GM12874 (cell line): Measurements from ENCODE around the gene DNAJA1.

Experiments
- TF ChIP-seq, protein P1 (sequence below): IDR thresholded peaks from 2 replicates; pipeline ENCODE4 v1.5.1; 2011; ENCODE audit warnings: low read depth, mild to moderate bottlenecking, control low read depth, low read length, moderate library complexity; ENCODE audit not compliant: insufficient read depth

Gene DNAJA1

DNA sequence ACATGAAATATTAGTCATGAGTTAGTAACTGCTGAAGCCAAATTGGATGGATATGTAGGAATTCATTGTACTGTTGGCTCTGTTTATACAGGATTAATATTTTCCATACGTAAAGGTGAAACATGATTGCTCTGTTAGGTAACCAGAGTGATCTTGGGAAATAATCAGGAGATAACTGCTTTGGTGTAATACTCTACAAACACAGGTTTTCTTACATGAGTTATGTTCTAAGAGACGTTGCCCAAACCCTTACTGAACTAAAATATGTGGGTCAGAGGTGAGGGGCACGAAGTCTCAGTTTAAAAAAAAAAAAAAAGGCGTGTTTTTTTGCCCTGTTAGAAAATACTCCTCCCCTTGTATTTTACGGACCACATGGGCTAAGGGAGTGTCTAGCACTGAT is 7.8 kb downstream of the DNAJA1 start:
- TF ChIP-seq, protein P1, sequence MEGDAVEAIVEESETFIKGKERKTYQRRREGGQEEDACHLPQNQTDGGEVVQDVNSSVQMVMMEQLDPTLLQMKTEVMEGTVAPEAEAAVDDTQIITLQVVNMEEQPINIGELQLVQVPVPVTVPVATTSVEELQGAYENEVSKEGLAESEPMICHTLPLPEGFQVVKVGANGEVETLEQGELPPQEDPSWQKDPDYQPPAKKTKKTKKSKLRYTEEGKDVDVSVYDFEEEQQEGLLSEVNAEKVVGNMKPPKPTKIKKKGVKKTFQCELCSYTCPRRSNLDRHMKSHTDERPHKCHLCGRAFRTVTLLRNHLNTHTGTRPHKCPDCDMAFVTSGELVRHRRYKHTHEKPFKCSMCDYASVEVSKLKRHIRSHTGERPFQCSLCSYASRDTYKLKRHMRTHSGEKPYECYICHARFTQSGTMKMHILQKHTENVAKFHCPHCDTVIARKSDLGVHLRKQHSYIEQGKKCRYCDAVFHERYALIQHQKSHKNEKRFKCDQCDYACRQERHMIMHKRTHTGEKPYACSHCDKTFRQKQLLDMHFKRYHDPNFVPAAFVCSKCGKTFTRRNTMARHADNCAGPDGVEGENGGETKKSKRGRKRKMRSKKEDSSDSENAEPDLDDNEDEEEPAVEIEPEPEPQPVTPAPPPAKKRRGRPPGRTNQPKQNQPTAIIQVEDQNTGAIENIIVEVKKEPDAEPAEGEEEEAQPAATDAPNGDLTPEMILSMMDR, result no peak

DNA sequence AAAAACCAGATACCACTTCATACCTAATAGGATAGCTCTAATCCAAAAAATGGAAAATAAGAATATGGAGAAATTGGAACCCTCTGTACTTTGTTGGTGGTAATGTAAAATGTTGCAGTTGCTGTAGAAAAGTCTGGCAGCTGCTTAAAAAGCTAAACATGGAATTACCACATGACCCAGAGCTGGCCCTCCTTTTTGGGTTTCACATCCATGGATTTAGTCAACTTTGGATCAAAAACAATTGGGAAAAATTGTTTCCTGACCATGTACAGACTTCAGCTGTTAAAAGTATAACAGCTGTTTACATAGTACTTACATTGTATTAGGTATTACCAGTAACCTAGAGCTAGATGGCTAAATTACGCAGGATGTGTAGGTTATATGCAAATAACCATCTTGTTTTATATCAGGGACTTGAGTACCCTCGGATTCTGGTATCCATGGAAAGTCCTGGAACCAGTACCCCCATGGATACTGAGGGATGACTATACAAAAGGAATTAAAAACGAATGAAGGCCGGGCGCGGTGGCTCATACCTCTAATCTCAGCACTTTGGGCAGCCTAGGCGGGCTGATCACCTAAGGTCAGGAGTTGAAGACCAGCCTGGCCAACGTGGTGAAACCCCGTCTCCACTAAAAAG is 15.8 kb downstream of the DNAJA1 start:
- TF ChIP-seq, protein P1, result no peak

DNA sequence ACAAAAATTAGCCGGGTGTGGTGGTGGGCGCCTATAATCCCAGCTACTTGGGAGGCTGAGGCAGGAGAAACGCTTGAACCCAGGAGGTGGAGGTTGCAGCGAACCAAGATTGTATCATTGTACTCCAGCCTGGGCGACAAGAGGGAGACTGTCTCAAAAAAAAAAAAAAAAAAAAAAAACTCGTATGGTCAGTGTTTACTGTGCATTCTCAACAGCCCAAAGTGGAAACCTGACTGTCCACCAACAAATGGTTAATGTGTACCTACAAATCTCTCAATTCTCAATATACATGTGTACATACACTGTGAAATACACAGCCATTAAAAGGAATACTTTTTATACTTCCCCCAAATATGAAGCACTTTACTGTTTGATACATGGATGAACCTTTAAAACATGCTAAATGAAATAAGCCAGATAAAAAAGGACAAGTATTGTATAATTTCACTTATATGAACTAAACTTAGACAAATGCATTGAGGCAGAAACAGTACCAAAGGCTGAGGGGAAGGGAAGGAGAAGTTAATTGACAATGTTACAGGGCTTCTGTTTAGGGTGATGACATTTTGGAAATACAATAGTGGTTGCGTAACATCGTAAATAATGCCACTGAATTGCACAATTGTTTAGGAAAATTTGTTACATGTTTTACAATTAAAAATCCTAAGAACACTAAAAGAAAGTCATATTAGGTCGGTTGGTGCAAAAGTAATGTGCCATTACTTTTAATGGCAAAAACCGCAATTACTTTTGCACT is 16.5 kb downstream of the DNAJA1 start:
- TF ChIP-seq, protein P1, result no peak

DNA sequence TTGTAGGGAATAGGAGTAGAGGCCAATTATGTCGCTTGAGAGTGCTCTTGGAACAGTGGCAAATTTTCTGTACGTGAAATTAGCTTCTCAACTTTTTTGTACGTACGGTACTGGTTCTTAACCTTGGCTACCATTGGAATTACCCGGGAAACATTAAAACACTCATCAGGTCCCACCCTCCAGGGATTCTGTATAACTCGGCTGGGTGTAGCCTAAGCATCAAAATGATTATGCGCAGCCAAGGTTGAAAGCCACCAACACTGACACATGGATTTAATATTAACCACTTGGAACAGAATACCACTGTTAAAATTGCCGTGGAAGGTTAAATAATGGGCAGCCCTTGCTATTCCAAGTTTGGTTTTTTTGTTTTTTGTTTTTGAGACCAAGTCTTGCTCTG is 17.4 kb downstream of the DNAJA1 start:
- TF ChIP-seq, protein P1, result no peak

DNA sequence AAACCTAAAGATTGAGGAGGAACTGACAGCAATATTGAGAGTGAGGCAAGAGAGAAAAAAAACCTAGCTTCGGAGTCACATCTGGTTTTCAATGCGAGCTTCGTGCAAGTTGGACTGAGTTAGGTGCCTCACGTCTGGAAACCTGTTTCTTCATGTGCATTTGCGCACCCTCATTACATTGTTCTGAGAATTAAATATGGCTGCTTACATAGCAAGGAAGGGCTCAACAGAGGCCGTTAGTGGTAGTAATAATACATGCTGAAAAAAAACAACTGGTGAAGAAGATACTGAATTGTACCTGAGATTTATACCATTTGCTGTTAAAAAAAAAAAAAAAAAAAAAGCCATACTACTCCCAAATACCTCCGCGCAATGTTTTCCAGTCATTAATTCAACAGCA is 18.6 kb downstream of the DNAJA1 start:
- TF ChIP-seq, protein P1, result no peak

DNA sequence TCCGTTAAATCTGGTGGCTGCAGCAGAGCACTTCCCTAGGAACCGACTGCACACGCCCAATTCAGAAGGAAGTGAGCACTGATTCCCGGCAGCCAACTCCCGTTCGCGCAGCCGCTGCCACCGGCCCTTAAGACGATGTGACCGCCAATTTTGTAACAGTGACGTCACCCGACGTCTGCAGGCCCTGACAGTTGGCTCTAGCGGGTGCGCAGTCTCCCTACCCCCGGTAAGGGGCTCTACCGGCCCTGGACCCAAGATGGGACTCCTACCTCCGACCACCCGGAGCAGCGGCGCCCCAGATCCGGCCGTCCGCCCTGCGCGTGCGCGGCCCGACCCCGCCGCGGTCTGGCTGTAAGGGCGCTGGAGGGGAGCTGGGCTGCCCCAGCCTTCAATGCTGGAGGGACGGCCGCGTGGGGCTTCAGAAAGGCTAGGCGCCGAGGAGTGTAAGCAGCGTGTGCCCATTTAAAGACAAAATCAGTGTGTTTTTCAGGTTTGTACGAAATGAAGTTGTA is 19.1 kb downstream of the DNAJA1 start:
- TF ChIP-seq, protein P1, result no peak

DNA sequence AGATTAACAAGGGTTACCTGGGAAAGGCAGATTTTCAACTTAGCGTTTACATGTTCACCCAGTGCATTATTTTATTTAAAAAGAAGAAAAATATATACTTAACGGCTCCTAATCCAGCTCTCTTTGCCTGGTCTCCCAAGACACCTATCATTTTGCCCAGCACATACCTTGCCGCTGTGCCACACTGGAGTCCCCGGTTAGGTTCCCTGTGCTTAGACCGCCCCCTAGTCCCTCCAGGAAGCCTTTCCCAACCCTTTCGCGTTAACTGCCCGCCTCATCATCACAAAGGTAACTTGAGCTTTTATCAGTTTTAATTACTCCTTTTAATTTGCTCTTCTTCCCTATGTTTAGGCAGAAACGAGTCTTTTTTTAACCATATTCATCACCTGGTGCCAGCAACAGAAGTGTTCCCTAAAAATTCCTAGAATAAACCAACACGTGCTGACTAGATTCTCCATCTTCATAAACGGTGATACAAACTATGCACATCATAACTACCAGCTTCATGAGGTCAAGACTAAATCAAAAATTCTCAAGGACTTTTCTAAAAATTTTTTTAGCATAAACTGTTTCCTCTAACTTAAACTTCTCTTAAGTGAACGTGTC is 19.7 kb downstream of the DNAJA1 start:
- TF ChIP-seq, protein P1, result no peak
